NCI-H187 treated with DMSO at 0.1 percent for 48 hours (cell line): ENCODE data around the gene NELL1.

ENCODE experiments used
- DNase-seq: peaks from one replicate; lab custom pipeline; 2025; lab: John Stamatoyannopoulos, UW

The NELL1 gene

GRCh38 chr11:21421711-21422329 is 752.4 kb downstream of the NELL1 start:
- no peak for DNase-seq

- no peak for DNase-seq
Observed at GRCh38 chr11:21426931-21427330, 757.5 kb downstream of the NELL1 start.

- DNase-seq: no peak
Observed at GRCh38 chr11:21427726-21428125, 758.3 kb downstream of the NELL1 start.

GRCh38 chr11:21428796-21429195 is 759.4 kb downstream of the NELL1 start:
- no peak for DNase-seq

- no peak for DNase-seq
Observed at GRCh38 chr11:21429401-21429800, 760.0 kb downstream of the NELL1 start.

- DNase-seq: no peak
Observed at GRCh38 chr11:21430537-21430936, 761.2 kb downstream of the NELL1 start.

GRCh38 chr11:21446939-21447590 is 777.7 kb downstream of the NELL1 start:
- no peak for DNase-seq

GRCh38 chr11:21447871-21448270 is 778.5 kb downstream of the NELL1 start:
- DNase-seq: no peak

- DNase-seq: no peak
Observed at GRCh38 chr11:21456186-21456585, 786.8 kb downstream of the NELL1 start.

- no peak for DNase-seq
Observed at GRCh38 chr11:21460082-21460481, 790.7 kb downstream of the NELL1 start.

GRCh38 chr11:21461701-21462100 is 792.3 kb downstream of the NELL1 start:
- no peak for DNase-seq

- no peak for DNase-seq
Observed at GRCh38 chr11:21464601-21465193, 795.3 kb downstream of the NELL1 start.

GRCh38 chr11:21465203-21465602 is 795.8 kb downstream of the NELL1 start:
- DNase-seq: no peak

- no peak for DNase-seq
Observed at GRCh38 chr11:21465920-21466319, 796.5 kb downstream of the NELL1 start.

GRCh38 chr11:21470521-21470920 is 801.1 kb downstream of the NELL1 start:
- DNase-seq: no peak

GRCh38 chr11:21472261-21472660 is 802.9 kb downstream of the NELL1 start:
- DNase-seq: no peak

- DNase-seq: no peak
Observed at GRCh38 chr11:21474529-21474928, 805.1 kb downstream of the NELL1 start.

- DNase-seq: no peak
Observed at GRCh38 chr11:21475276-21475675, 805.9 kb downstream of the NELL1 start.

- no peak for DNase-seq
Observed at GRCh38 chr11:21476588-21476987, 807.2 kb downstream of the NELL1 start.

- DNase-seq: no peak
Observed at GRCh38 chr11:21480240-21480639, 810.9 kb downstream of the NELL1 start.

- no peak for DNase-seq
Observed at GRCh38 chr11:21481255-21481654, 811.9 kb downstream of the NELL1 start.

- DNase-seq: no peak
Observed at GRCh38 chr11:21484039-21484438, 814.7 kb downstream of the NELL1 start.

- DNase-seq: no peak
Observed at GRCh38 chr11:21485006-21485405, 815.6 kb downstream of the NELL1 start.

- no peak for DNase-seq
Observed at GRCh38 chr11:21485426-21485825, 816.0 kb downstream of the NELL1 start.
